NOMO-1 (cell line): ENCODE measurements around the gene SORCS1.
"Not testable (repeated sequence)": the region's sequence is repeated elsewhere in the genome, so short reads cannot be mapped to it uniquely, and the experiment has no call there.

ENCODE experiments used
- DNase-seq, 2 experiments: peaks; one replicate each; lab custom pipeline; 2025; ENCODE audit not compliant: unreplicated experiment in 2 of 2; lab: John Stamatoyannopoulos, UW

The SORCS1 gene

GRCh38 chr10:107054469-107055156 lies 109.9 kb downstream of the SORCS1 start:
- no peak for DNase-seq

GRCh38 chr10:107051769-107052168 lies 112.7 kb downstream of the SORCS1 start:
- no peak for DNase-seq

- no peak for DNase-seq
These were observed 121.0 kb downstream of the SORCS1 start for GRCh38 chr10:107043461-107043860.

GRCh38 chr10:107037192-107038122 lies 127.0 kb downstream of the SORCS1 start:
- no peak for DNase-seq

- DNase-seq = no peak
These were observed 130.6 kb downstream of the SORCS1 start for GRCh38 chr10:107033799-107034422.

GRCh38 chr10:107032700-107033401 lies 131.7 kb downstream of the SORCS1 start:
- DNase-seq = no peak

GRCh38 chr10:107031931-107032699 lies 132.4 kb downstream of the SORCS1 start:
- DNase-seq = peak; percentile 19 to 76

GRCh38 chr10:107028236-107028635 lies 136.3 kb downstream of the SORCS1 start:
- peak; percentile 27 to 62 for DNase-seq

GRCh38 chr10:107025676-107026075 lies 138.8 kb downstream of the SORCS1 start:
- no peak for DNase-seq

GRCh38 chr10:107024033-107024432 lies 140.5 kb downstream of the SORCS1 start:
- DNase-seq = not testable (repeated sequence)

GRCh38 chr10:107022600-107023354 lies 141.7 kb downstream of the SORCS1 start:
- DNase-seq = no peak

- no peak for DNase-seq
These were observed 145.4 kb downstream of the SORCS1 start for GRCh38 chr10:107019154-107019553.

GRCh38 chr10:107013258-107014006 lies 151.1 kb downstream of the SORCS1 start:
- DNase-seq = no peak

GRCh38 chr10:107011992-107012391 lies 152.5 kb downstream of the SORCS1 start:
- no peak for DNase-seq

- DNase-seq = no peak
These were observed 153.4 kb downstream of the SORCS1 start for GRCh38 chr10:107011105-107011504.

GRCh38 chr10:107010531-107010930 lies 154.0 kb downstream of the SORCS1 start:
- DNase-seq = no peak

GRCh38 chr10:107004362-107004761 lies 160.1 kb downstream of the SORCS1 start:
- DNase-seq = no peak

- DNase-seq = no peak
These were observed 162.4 kb downstream of the SORCS1 start for GRCh38 chr10:107002068-107002467.
